HCT116 (cell line): ENCODE data around the gene SWT1. TPM values are rescaled to one million over a fixed set of nuclear protein-coding genes. Genes with fewer than 3 reads are reported as not detected.

Experiments
- ATAC-seq: fragments of 200-7000 bp; cut with Tn5 transposase; 2 replicates; pipeline ENCODE4 v1.9.1; 2020; ENCODE audit warnings: mild to moderate bottlenecking, moderate library complexity
- BruUV-seq: library from RNA; stranded (reverse); fragments of 400-500 nt; replicated peaks from 2 replicates; lab custom pipeline; 2021; lab: Mats Ljungman, UMichigan
- CTCF ChIA-PET: fragments of 300-600 bp; sonication (Branson Sonifier 250); formaldehyde crosslinking; loops from one replicate; lab custom pipeline; 2021; ENCODE audit warnings: antibody characterized with exemption; lab: Charles Lee
- POLR2A ChIA-PET: fragments of 300-600, 350-600 bp; sonication (Branson Sonifier 250); formaldehyde crosslinking; loops from one replicate; lab custom pipeline; 2021; ENCODE audit warnings: antibody characterized with exemption; lab: Charles Lee
- RAD21 ChIA-PET, 2 experiments: fragments of 300-600 bp; sonication (Branson Sonifier 250); formaldehyde crosslinking; loops; one replicate each; lab custom pipeline; 2023; ENCODE audit warnings: low total read pairs in 2 of 2; ENCODE audit not compliant: uncharacterized antibody in 2 of 2, unreplicated experiment in 2 of 2, low non-redundant PET in 1 of 2; lab: Charles Lee
- DNase-seq: peaks from one replicate; pipeline ENCODE4 v3.0.0-alpha.2; 2010; ENCODE audit warnings: low read depth, low spot score
- H2AFZ ChIP-seq: fragments of 200-600 bp; shearing (Covaris generic), sonication (generic); 2 replicates; pipeline ENCODE4 v1.6.1; 2017; ENCODE audit warnings: low read depth, mixed run types, mixed read lengths, antibody characterized with exemption, low read length; ENCODE audit not compliant: poor library complexity, severe bottlenecking
- H3K27ac ChIP-seq: 2 replicates; pipeline ENCODE4 v1.5.1; 2012; ENCODE audit warnings: low read depth, low read length
- H3K27me3 ChIP-seq: fragments of 200-600 bp; sonication (generic); 2 replicates; pipeline ENCODE4 v1.6.1; 2016; ENCODE audit warnings: mixed run types, low read length, mixed read lengths; ENCODE audit not compliant: insufficient read depth
- H3K36me3 ChIP-seq, 2 experiments: fragments of 200-500 bp in 1 of 2; fragments of 200-600 bp in 1 of 2; sonication (Bioruptor generic) in 1 of 2; sonication (generic) in 1 of 2; 2 replicates each; pipeline versions ENCODE4 v1.5.1 to v1.6.1; 2014 to 2016; ENCODE audit warnings: low read length in 2 of 2, inconsistent platforms in 1 of 2, mixed read lengths in 1 of 2, mixed run types in 1 of 2; ENCODE audit not compliant: insufficient read depth in 2 of 2, control insufficient read depth in 1 of 2
- H3K4me1 ChIP-seq, 2 experiments: fragments of 200-600 bp in 1 of 2; sonication (generic) in 1 of 2; 2 replicates each; pipeline versions ENCODE4 v1.5.1 to v1.6.1; 2012 to 2017; ENCODE audit warnings: low read length in 2 of 2, inconsistent platforms in 1 of 2, mild to moderate bottlenecking in 1 of 2, mixed read lengths in 1 of 2, mixed run types in 1 of 2, moderate library complexity in 1 of 2; ENCODE audit not compliant: insufficient read depth in 2 of 2, control insufficient read depth in 1 of 2
- H3K4me2 ChIP-seq: fragments of 200-600 bp; sonication (generic); 2 replicates; pipeline ENCODE4 v1.6.1; 2017; ENCODE audit warnings: mixed run types, low read length, mixed read lengths
- H3K4me3 ChIP-seq, 2 experiments: fragments of 200-600 bp in 1 of 2; sonication (generic) in 1 of 2; replicated peaks in 1 of 2; 2 replicates each; pipeline ENCODE4 v1.5.1; 2011 to 2016; ENCODE audit warnings: low read length in 2 of 2, control low read depth in 1 of 2, low read depth in 1 of 2, mild to moderate bottlenecking in 1 of 2, mixed read lengths in 1 of 2, mixed run types in 1 of 2
- H3K79me2 ChIP-seq: fragments of 200-600 bp; sonication (generic); 2 replicates; pipeline ENCODE4 v1.6.1; 2017; ENCODE audit warnings: mild to moderate bottlenecking, mixed run types, low read length, moderate library complexity, mixed read lengths; ENCODE audit not compliant: insufficient read depth
- H3K9ac ChIP-seq: fragments of 200-600 bp; sonication (generic); 2 replicates; pipeline ENCODE4 v1.6.1; 2016; ENCODE audit warnings: low read length, mixed read lengths
- H3K9me2 ChIP-seq: fragments of 200-600 bp; sonication (generic), shearing (Covaris generic); 2 replicates; pipeline ENCODE4 v1.6.1; 2017; ENCODE audit warnings: mixed run types, mild to moderate bottlenecking, moderate library complexity; ENCODE audit not compliant: insufficient read depth
- H3K9me3 ChIP-seq, 2 experiments: fragments of 200-500 bp in 1 of 2; fragments of 200-600 bp in 1 of 2; sonication (Bioruptor generic) in 1 of 2; sonication (generic) in 1 of 2; 2 replicates each; pipeline ENCODE4 v1.6.1; 2014 to 2017; ENCODE audit warnings: low read length in 2 of 2, mixed read lengths in 2 of 2, inconsistent platforms in 1 of 2, low read depth in 1 of 2, mild to moderate bottlenecking in 1 of 2, mixed run types in 1 of 2, moderate library complexity in 1 of 2; ENCODE audit not compliant: control insufficient read depth in 1 of 2, insufficient read depth in 1 of 2
- H4K20me1 ChIP-seq: fragments of 200-600 bp; sonication (generic), shearing (Covaris generic); 2 replicates; pipeline ENCODE4 v1.6.1; 2017; ENCODE audit warnings: mixed run types, mild to moderate bottlenecking, moderate library complexity; ENCODE audit not compliant: insufficient read depth
- ATF3 ChIP-seq: IDR thresholded peaks from 2 replicates; pipeline ENCODE4 v1.6.1; 2012
- CBX3 ChIP-seq: IDR thresholded peaks from 2 replicates; pipeline ENCODE4 v1.6.1; 2012; ENCODE audit warnings: low read depth
- CEBPB ChIP-seq: IDR thresholded peaks from 2 replicates; pipeline ENCODE4 v1.6.1; 2012; ENCODE audit warnings: low read depth
- EGR1 ChIP-seq: IDR thresholded peaks from 2 replicates; pipeline ENCODE4 v1.6.1; 2012; ENCODE audit warnings: low read depth
- EZH2phosphoT487 ChIP-seq: fragments of 200-600 bp; IDR thresholded peaks from 2 replicates; pipeline ENCODE4 v1.6.1; 2018; ENCODE audit warnings: antibody characterized with exemption, borderline replicate concordance
- JUND ChIP-seq: IDR thresholded peaks from 2 replicates; pipeline ENCODE4 v1.6.1; 2012
- POLR2A ChIP-seq: IDR thresholded peaks from 2 replicates; pipeline ENCODE4 v1.7.0; 2011; ENCODE audit warnings: borderline replicate concordance; ENCODE audit not compliant: insufficient read depth, insufficient read length; ENCODE audit errors: extremely low read depth
- POLR2AphosphoS5 ChIP-seq: IDR thresholded peaks from 2 replicates; pipeline ENCODE4 v1.6.1; 2011; ENCODE audit warnings: mild to moderate bottlenecking, low read depth, low read length, moderate library complexity
- RAD21 ChIP-seq: IDR thresholded peaks from 2 replicates; pipeline ENCODE4 v1.6.1; 2012; ENCODE audit warnings: low read depth, mild to moderate bottlenecking
- REST ChIP-seq: IDR thresholded peaks from 2 replicates; pipeline ENCODE4 v1.6.1; 2012; ENCODE audit warnings: low read depth
- SP1 ChIP-seq: IDR thresholded peaks from 2 replicates; pipeline ENCODE4 v1.6.1; 2012; ENCODE audit warnings: low read depth
- TCF7L2 ChIP-seq: IDR thresholded peaks from 2 replicates; pipeline ENCODE4 v1.7.0; 2011; ENCODE audit warnings: borderline replicate concordance, inconsistent platforms; ENCODE audit not compliant: insufficient read depth, insufficient read length; ENCODE audit errors: extremely low read depth
- YY1 ChIP-seq: IDR thresholded peaks from 2 replicates; pipeline ENCODE4 v1.6.1; 2011; ENCODE audit warnings: low read length, low read depth, moderate library complexity, mild to moderate bottlenecking; ENCODE audit not compliant: insufficient replicate concordance; ENCODE audit errors: extremely low read depth
- ZBTB33 ChIP-seq: IDR thresholded peaks from 2 replicates; pipeline ENCODE4 v1.6.1; 2011; ENCODE audit warnings: mild to moderate bottlenecking, low read length, moderate library complexity; ENCODE audit not compliant: insufficient replicate concordance; ENCODE audit errors: extremely low read depth
- ZFX ChIP-seq: fragments of 450-650 bp; IDR thresholded peaks from 2 replicates; pipeline ENCODE4 v1.6.1; 2017
- ZNF274 ChIP-seq: fragments of 200-500 bp; sonication (Bioruptor generic); IDR thresholded peaks from 2 replicates; pipeline ENCODE4 v1.6.1; 2014; ENCODE audit warnings: mild to moderate bottlenecking, low read depth, low read length, inconsistent platforms
- intact Hi-C: fragments of 100-400 bp; cut with micrococcal nuclease; formaldehyde crosslinking; loops from 2 replicates; pipeline ENCODE4 v1.10.0; 2022
- total RNA-seq: library from RNA; stranded (reverse); gene quantifications from one replicate; pipeline ENCODE4 v1.2.1, GENCODE V29; 2021; ENCODE audit not compliant: unreplicated experiment

The SWT1 gene
- total RNA-seq, 1 experiment from 2014 or later: 3.3 TPM

GRCh38 chr1:185213091-185213490 is 56.1 kb downstream of the SWT1 start:
- ATAC-seq: no peak

More at GRCh38 chr1:185213091-185213490, 56.1 kb downstream of the SWT1 start:
- Histone ChIP-seq H3K79me2 (no peaks in the 10 kb centered on the region), H3K27ac (no peak overlapping the region), H3K9me3 (no peaks in the 10 kb centered on the region), H3K4me3 (no peak overlapping the region), H3K9ac (no peak overlapping the region), H3K9me2 (no peaks in the 10 kb centered on the region), H3K4me1 (no peaks in the 10 kb centered on the region), H3K4me2 (no peak overlapping the region), H2AFZ (no peak overlapping the region), H4K20me1 (no peaks in the 10 kb centered on the region), H3K36me3 (no peaks in the 10 kb centered on the region), H3K27me3 (no peaks in the 10 kb centered on the region)
- no TSS peak for BruUV-seq
- ChIA-PET CTCF (no interaction called here), RAD21 (no interaction called here), POLR2A (no interaction called here)
- no peak for DNase-seq
- intact Hi-C loops: no loop called here
- TF ChIP-seq ZFX (no peak), RAD21 (no peak), SP1 (no peak), YY1 (no peak), EGR1 (no peak), ZBTB33 (no peak), POLR2AphosphoS5 (no peak), REST (no peak), ATF3 (no peak), CBX3 (no peak), ZNF274 (no peak), CEBPB (no peak), EZH2phosphoT487 (no peak), TCF7L2 (no peak), JUND (no peak), POLR2A (no peak)
- TF ChIP-seq, all 23 proteins: peak for 0
